Thyroid gland (tissue), 4 donors: ENCODE measurements around the gene GABRR2.

Experiments used
- CTCF ChIP-seq, 6 experiments: fragments of 200-600 bp in 3 of 6; fragments of 450-650 bp in 3 of 6; sonication (generic) in 3 of 6; IDR thresholded peaks; one replicate each; pipeline ENCODE4 v1.5.1; 2016 to 2019; ENCODE audit warnings: antibody characterized with exemption in 6 of 6, mild to moderate bottlenecking in 2 of 6, inconsistent platforms in 1 of 6, moderate library complexity in 1 of 6
- POLR2A ChIP-seq, 2 donors: fragments of 450-650 bp; IDR thresholded peaks; one replicate each; pipeline ENCODE4 v1.6.1; 2017; ENCODE audit warnings: antibody characterized with exemption in 2 of 2, mild to moderate bottlenecking in 2 of 2, moderate library complexity in 1 of 2

- no peak for TF ChIP-seq POLR2A (IDR thresholded peaks at IDR 0.05)
- no peak for TF ChIP-seq CTCF (IDR thresholded peaks at IDR 0.05)
Measured at GRCh38 chr6:89254569-89254968, 60.5 kb downstream of the GABRR2 start.
